HepG2 (cell line): ENCODE measurements around the gene RIIAD1. TPM values are rescaled to one million over a fixed set of nuclear protein-coding genes. Genes with fewer than 3 reads are reported as not detected.

Experiments
- GATAD1 ChIP-seq: IDR thresholded peaks from 2 replicates; pipeline ENCODE4 v1.6.1; 2016; ENCODE audit warnings: missing genetic modification reagents, missing compliant biosample characterization
- KMT2B ChIP-seq: IDR thresholded peaks from 2 replicates; pipeline ENCODE4 v1.6.1; 2016; ENCODE audit warnings: missing genetic modification reagents, missing compliant biosample characterization
- NFRKB ChIP-seq: fragments of 450-650 bp; IDR thresholded peaks from 2 replicates; pipeline ENCODE4 v1.6.1; 2017
- PTBP1 ChIP-seq: fragments of 200-400 bp; formaldehyde crosslinking; IDR thresholded peaks from 2 replicates; pipeline ENCODE4 v1.6.1; 2018; ENCODE audit warnings: low read length, low read depth; ENCODE audit not compliant: poor library complexity, severe bottlenecking
- SOX6 ChIP-seq, 2 experiments: fragments of 450-650 bp in 1 of 2; sonication (generic) in 1 of 2; formaldehyde crosslinking in 1 of 2; IDR thresholded peaks; 2 replicates each; pipeline versions ENCODE4 v1.4.0 to v1.6.1; 2017 to 2020; ENCODE audit warnings: antibody characterized with exemption in 1 of 2, mild to moderate bottlenecking in 1 of 2, missing genetic modification reagents in 1 of 2
- SRSF9 ChIP-seq: fragments of 200-400 bp; formaldehyde crosslinking; IDR thresholded peaks from 2 replicates; pipeline ENCODE4 v1.6.1; 2018; ENCODE audit warnings: borderline replicate concordance, mild to moderate bottlenecking, low read depth, low read length; ENCODE audit not compliant: insufficient read depth, poor library complexity, severe bottlenecking
- TBL1XR1 ChIP-seq: fragments of 150-350 bp; IDR thresholded peaks from 2 replicates; pipeline ENCODE4 v1.6.1; 2014; ENCODE audit warnings: borderline replicate concordance, low read length; ENCODE audit not compliant: partially characterized antibody
- ZFP82 ChIP-seq: sonication (generic); formaldehyde crosslinking; IDR thresholded peaks from 2 replicates; pipeline ENCODE4 v1.5.1; 2020; ENCODE audit warnings: mild to moderate bottlenecking, missing genetic modification reagents, borderline replicate concordance
- ZNF224 ChIP-seq: sonication (generic); formaldehyde crosslinking; IDR thresholded peaks from 2 replicates; pipeline ENCODE4 v1.5.0; 2020; ENCODE audit warnings: mild to moderate bottlenecking, missing genetic modification reagents
- ZNF629 ChIP-seq: sonication (generic); formaldehyde crosslinking; conservative IDR thresholded peaks from 2 replicates; pipeline ENCODE4 v1.5.0; 2020; ENCODE audit warnings: missing genetic modification reagents
- ZNF776 ChIP-seq: sonication (generic); formaldehyde crosslinking; IDR thresholded peaks from 2 replicates; pipeline ENCODE4 v1.4.0; 2020; ENCODE audit warnings: mild to moderate bottlenecking, missing genetic modification reagents
- polyA plus RNA-seq, 8 experiments: library from polyadenylated mRNA; depleted of rRNA in 3 of 8; stranded (reverse) in 7 of 8; unstranded in 1 of 8; fragments of >200 nt; fragmentation: Illumina TruSeq in 4 of 8; extraction: Trizol in 4 of 8; gene quantifications; 2 replicates each; pipeline versions ENCODE4 v1.2.1 to v1.2.3, GENCODE V29; 2011 to 2016; ENCODE audit warnings: low read depth in 4 of 8, missing spikeins in 1 of 8, mixed read lengths in 1 of 8; ENCODE audit not compliant: insufficient read depth in 1 of 8
- total RNA-seq, 5 experiments: library from RNA; depleted of rRNA; stranded (reverse); fragments of >200 nt; fragmentation: Illumina TruSeq; extraction: Trizol; gene quantifications; 2 replicates each; pipeline ENCODE4 v1.2.3, GENCODE V29; 2016; ENCODE audit warnings: low read depth in 1 of 5
- TF ChIP-seq, protein P1 (sequence below): sonication (generic); formaldehyde crosslinking; IDR thresholded peaks from 2 replicates; pipeline ENCODE4; 2020; ENCODE audit warnings: missing genetic modification reagents, mild to moderate bottlenecking, borderline replicate concordance
- TF ChIP-seq, protein P2 (sequence below): sonication (generic); formaldehyde crosslinking; IDR thresholded peaks from 2 replicates; pipeline ENCODE4 v1.8.0; 2022; ENCODE audit warnings: mild to moderate bottlenecking, missing genetic modification reagents
- TF ChIP-seq, protein P3 (sequence below): sonication (generic); formaldehyde crosslinking; IDR thresholded peaks from 2 replicates; pipeline ENCODE4 v1.8.0; 2022; ENCODE audit warnings: missing genetic modification reagents, mild to moderate bottlenecking, moderate library complexity, borderline replicate concordance
- TF ChIP-seq, protein P4 (sequence below): IDR thresholded peaks from 2 replicates; pipeline ENCODE4 v1.6.1; 2016; ENCODE audit warnings: mild to moderate bottlenecking, missing biosample characterization, missing genetic modification reagents
- TF ChIP-seq, protein P5 (sequence below), 2 experiments: fragments of 450-650 bp in 1 of 2; sonication (generic) in 1 of 2; formaldehyde crosslinking; IDR thresholded peaks; 2 replicates each; pipeline versions ENCODE4 v1.5.0 to v1.8.0; 2020 to 2022; ENCODE audit warnings: mild to moderate bottlenecking in 1 of 2, missing genetic modification reagents in 1 of 2

The RIIAD1 gene
- total and polyA plus RNA-seq, 2 of the 13 experiments (the other 11 are each of a cell fraction or from before 2014, with no cell fraction given), result not detected

DNA sequence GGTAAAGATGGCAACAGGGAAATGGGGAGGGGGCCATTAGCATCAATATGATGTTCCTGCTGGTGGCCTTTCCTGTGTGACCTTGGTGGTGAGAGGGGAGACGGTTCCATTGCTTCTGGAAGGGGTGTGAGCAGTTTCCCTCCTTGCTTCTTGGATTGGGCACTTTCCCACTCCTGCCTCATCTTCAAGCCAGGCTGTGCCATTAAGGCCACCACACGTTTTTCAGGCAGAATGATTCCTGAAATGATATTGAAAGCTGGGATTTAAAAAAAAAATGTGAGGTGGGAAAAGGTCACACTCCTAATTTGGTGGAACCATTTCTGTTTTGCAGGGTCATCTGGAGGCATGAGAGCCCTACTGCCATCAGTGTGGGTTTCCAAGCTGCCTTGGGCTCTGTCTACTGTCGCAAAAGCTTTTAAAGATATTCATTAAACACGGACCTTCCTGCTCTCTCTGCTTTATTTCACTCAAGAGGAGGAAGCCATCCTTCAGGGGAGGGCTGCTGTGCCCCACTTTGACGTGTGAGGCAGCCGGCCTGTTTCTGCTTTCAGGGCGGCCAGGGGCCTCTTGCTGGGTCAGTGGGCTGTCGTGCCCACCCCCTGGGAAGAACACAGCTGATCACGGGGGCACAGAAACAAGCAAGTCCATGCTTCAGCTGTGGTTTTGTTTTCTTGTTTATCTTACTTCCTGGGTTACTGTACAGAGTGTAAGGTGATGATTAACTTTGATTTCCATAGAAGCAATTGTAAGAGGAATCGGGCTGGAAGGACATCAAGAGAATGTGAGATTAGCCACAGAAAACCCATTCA, 8.0 kb downstream of the RIIAD1 start (continued):
- no peak for TF ChIP-seq KMT2B (CRISPR knock-in tag)
- TF ChIP-seq NFRKB, result no peak
- TF ChIP-seq TBL1XR1, result no peak
- TF ChIP-seq, protein P1, sequence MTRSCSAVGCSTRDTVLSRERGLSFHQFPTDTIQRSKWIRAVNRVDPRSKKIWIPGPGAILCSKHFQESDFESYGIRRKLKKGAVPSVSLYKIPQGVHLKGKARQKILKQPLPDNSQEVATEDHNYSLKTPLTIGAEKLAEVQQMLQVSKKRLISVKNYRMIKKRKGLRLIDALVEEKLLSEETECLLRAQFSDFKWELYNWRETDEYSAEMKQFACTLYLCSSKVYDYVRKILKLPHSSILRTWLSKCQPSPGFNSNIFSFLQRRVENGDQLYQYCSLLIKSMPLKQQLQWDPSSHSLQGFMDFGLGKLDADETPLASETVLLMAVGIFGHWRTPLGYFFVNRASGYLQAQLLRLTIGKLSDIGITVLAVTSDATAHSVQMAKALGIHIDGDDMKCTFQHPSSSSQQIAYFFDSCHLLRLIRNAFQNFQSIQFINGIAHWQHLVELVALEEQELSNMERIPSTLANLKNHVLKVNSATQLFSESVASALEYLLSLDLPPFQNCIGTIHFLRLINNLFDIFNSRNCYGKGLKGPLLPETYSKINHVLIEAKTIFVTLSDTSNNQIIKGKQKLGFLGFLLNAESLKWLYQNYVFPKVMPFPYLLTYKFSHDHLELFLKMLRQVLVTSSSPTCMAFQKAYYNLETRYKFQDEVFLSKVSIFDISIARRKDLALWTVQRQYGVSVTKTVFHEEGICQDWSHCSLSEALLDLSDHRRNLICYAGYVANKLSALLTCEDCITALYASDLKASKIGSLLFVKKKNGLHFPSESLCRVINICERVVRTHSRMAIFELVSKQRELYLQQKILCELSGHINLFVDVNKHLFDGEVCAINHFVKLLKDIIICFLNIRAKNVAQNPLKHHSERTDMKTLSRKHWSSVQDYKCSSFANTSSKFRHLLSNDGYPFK (CRISPR knock-in tag), result no peak
- no peak for TF ChIP-seq SOX6 (IDR thresholded peaks at IDR 0.05)
- peak; percentile 82 for TF ChIP-seq SOX6 (CRISPR knock-in tag; IDR thresholded peaks at IDR 0.05)
- TF ChIP-seq, protein P2, sequence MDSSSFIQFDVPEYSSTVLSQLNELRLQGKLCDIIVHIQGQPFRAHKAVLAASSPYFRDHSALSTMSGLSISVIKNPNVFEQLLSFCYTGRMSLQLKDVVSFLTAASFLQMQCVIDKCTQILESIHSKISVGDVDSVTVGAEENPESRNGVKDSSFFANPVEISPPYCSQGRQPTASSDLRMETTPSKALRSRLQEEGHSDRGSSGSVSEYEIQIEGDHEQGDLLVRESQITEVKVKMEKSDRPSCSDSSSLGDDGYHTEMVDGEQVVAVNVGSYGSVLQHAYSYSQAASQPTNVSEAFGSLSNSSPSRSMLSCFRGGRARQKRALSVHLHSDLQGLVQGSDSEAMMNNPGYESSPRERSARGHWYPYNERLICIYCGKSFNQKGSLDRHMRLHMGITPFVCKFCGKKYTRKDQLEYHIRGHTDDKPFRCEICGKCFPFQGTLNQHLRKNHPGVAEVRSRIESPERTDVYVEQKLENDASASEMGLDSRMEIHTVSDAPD (CRISPR knock-in tag), result no peak
- TF ChIP-seq GATAD1, result no peak
- TF ChIP-seq ZNF629 (CRISPR knock-in tag), result no peak
- TF ChIP-seq, protein P3, sequence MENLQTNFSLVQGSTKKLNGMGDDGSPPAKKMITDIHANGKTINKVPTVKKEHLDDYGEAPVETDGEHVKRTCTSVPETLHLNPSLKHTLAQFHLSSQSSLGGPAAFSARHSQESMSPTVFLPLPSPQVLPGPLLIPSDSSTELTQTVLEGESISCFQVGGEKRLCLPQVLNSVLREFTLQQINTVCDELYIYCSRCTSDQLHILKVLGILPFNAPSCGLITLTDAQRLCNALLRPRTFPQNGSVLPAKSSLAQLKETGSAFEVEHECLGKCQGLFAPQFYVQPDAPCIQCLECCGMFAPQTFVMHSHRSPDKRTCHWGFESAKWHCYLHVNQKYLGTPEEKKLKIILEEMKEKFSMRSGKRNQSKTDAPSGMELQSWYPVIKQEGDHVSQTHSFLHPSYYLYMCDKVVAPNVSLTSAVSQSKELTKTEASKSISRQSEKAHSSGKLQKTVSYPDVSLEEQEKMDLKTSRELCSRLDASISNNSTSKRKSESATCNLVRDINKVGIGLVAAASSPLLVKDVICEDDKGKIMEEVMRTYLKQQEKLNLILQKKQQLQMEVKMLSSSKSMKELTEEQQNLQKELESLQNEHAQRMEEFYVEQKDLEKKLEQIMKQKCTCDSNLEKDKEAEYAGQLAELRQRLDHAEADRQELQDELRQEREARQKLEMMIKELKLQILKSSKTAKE (CRISPR knock-in tag), result no peak
- TF ChIP-seq SRSF9, result no peak
- TF ChIP-seq, protein P4, sequence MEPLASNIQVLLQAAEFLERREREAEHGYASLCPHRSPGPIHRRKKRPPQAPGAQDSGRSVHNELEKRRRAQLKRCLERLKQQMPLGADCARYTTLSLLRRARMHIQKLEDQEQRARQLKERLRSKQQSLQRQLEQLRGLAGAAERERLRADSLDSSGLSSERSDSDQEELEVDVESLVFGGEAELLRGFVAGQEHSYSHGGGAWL (CRISPR knock-in tag), result no peak
- TF ChIP-seq, protein P5, sequence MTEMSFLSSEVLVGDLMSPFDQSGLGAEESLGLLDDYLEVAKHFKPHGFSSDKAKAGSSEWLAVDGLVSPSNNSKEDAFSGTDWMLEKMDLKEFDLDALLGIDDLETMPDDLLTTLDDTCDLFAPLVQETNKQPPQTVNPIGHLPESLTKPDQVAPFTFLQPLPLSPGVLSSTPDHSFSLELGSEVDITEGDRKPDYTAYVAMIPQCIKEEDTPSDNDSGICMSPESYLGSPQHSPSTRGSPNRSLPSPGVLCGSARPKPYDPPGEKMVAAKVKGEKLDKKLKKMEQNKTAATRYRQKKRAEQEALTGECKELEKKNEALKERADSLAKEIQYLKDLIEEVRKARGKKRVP (CRISPR knock-in tag; IDR thresholded peaks at IDR 0.05), result no peak
- no peak for TF ChIP-seq ZNF776 (CRISPR knock-in tag)
- no peak for TF ChIP-seq PTBP1
- no peak for TF ChIP-seq ZNF224
- no peak for TF ChIP-seq ZFP82
